Endothelial cell of umbilical vein (primary cell): ENCODE measurements around the gene ZSWIM6. TPM values are rescaled to one million over a fixed set of nuclear protein-coding genes. Genes with fewer than 3 reads are reported as not detected.

Experiments used
- BruUV-seq: library from RNA; stranded (reverse); fragments of 400-500 nt; replicated peaks from 2 replicates; lab custom pipeline; 2021; lab: Mats Ljungman, UMichigan
- CTCF ChIA-PET: fragments of 300-600, 350-600 bp; sonication (Branson Sonifier 250); formaldehyde crosslinking; loops from one replicate; lab custom pipeline; 2021; ENCODE audit warnings: antibody characterized with exemption, inconsistent platforms; lab: Charles Lee
- POLR2A ChIA-PET: fragments of 300-600, 350-600 bp; sonication (Branson Sonifier 250); formaldehyde crosslinking; loops from one replicate; lab custom pipeline; 2021; ENCODE audit warnings: antibody characterized with exemption, inconsistent platforms; lab: Charles Lee
- DNase-seq: peaks from one replicate; pipeline ENCODE4 v3.0.0-alpha.2; 2011; ENCODE audit warnings: low read depth, low spot score
- FAIRE-seq: peaks from 2 replicates; lab custom pipeline; 2011; peaks lifted over from hg19 to GRCh38; lab: Jason Lieb, UNC
- H2AFZ ChIP-seq: 2 replicates; pipeline ENCODE4 v1.6.0; 2012; ENCODE audit warnings: low read depth, low read length, control low read depth, inconsistent platforms
- H3K27ac ChIP-seq: 2 replicates; pipeline ENCODE4 v1.5.1; 2011; ENCODE audit warnings: low read depth, mild to moderate bottlenecking, control low read depth, low read length, moderate library complexity; ENCODE audit not compliant: insufficient read depth
- H3K27me3 ChIP-seq, 2 experiments: 2 replicates each; pipeline versions ENCODE4 v1.6.0 to v1.6.1; 2011; ENCODE audit warnings: low read length in 2 of 2, mixed read lengths in 1 of 2; ENCODE audit not compliant: control insufficient read depth in 2 of 2, insufficient read depth in 2 of 2
- H3K36me3 ChIP-seq, 2 experiments: 2 replicates in 1 of 2; 3 replicates in 1 of 2; pipeline ENCODE4 v1.5.1; 2011; ENCODE audit warnings: low read length in 2 of 2, mild to moderate bottlenecking in 1 of 2, moderate library complexity in 1 of 2; ENCODE audit not compliant: control insufficient read depth in 2 of 2, insufficient read depth in 2 of 2; ENCODE audit errors: extremely low read depth in 1 of 2
- H3K4me1 ChIP-seq: 3 replicates; pipeline ENCODE4 v1.5.1; 2011; ENCODE audit warnings: mild to moderate bottlenecking, low read length; ENCODE audit not compliant: control insufficient read depth, insufficient read depth; ENCODE audit errors: extremely low read depth
- H3K4me2 ChIP-seq: 2 replicates; pipeline ENCODE4 v1.6.1; 2011; ENCODE audit warnings: low read length, control low read depth, mixed read lengths; ENCODE audit not compliant: insufficient read depth
- H3K4me3 ChIP-seq, 3 experiments: fragments of 200-600 bp in 1 of 3; sonication (generic), shearing (Covaris generic) in 1 of 3; replicated peaks in 1 of 3; 2 replicates each; pipeline ENCODE4 v1.5.1; 2011 to 2016; ENCODE audit warnings: control low read depth in 3 of 3, low read length in 3 of 3, mild to moderate bottlenecking in 2 of 3, inconsistent platforms in 1 of 3, low read depth in 1 of 3, moderate library complexity in 1 of 3; ENCODE audit not compliant: insufficient read depth in 1 of 3
- H3K79me2 ChIP-seq: 2 replicates; pipeline ENCODE4 v1.6.0; 2012; ENCODE audit warnings: low read length, inconsistent platforms; ENCODE audit not compliant: control insufficient read depth, insufficient read depth
- H3K9ac ChIP-seq: replicated peaks from 2 replicates; pipeline ENCODE3; 2011; ENCODE audit warnings: low read length, control low read depth; ENCODE audit not compliant: insufficient read depth; ENCODE audit errors: extremely low read depth
- H3K9me1 ChIP-seq: replicated peaks from 3 replicates; pipeline ENCODE4 v1.6.0; 2011; ENCODE audit warnings: mild to moderate bottlenecking, low read length; ENCODE audit not compliant: control insufficient read depth, insufficient read depth; ENCODE audit errors: extremely low read depth
- H3K9me3 ChIP-seq: replicated peaks from 2 replicates; pipeline ENCODE4 v1.5.1; 2012; ENCODE audit warnings: low read length, inconsistent platforms; ENCODE audit not compliant: control insufficient read depth, insufficient read depth
- H4K20me1 ChIP-seq: replicated peaks from 2 replicates; pipeline ENCODE3; 2011; ENCODE audit warnings: mild to moderate bottlenecking, low read length; ENCODE audit not compliant: control insufficient read depth, insufficient read depth; ENCODE audit errors: extremely low read depth
- EZH2 ChIP-seq: IDR thresholded peaks from 2 replicates; pipeline ENCODE4 v1.6.1; 2012; ENCODE audit warnings: borderline replicate concordance, low read depth, mild to moderate bottlenecking, moderate library complexity, low read length, inconsistent platforms; ENCODE audit not compliant: severe bottlenecking
- FOS ChIP-seq: IDR thresholded peaks from 2 replicates; pipeline ENCODE4 v1.6.1; 2011; ENCODE audit warnings: mild to moderate bottlenecking, low read length, moderate library complexity, borderline replicate concordance; ENCODE audit not compliant: insufficient read depth
- POLR2A ChIP-seq: IDR thresholded peaks from 2 replicates; pipeline ENCODE4 v1.6.1; 2012; ENCODE audit warnings: low read depth, mild to moderate bottlenecking, control low read depth, low read length
- dilution Hi-C: fragments of 300-500 bp; cut with MboI; formaldehyde crosslinking; loops from one replicate; pipeline ENCODE4 v1.15.0; 2019; ENCODE audit warnings: low sequenced_read_pairs; ENCODE audit not compliant: extremely low pct_ligation_motif_present
- intact Hi-C: fragments of 100-400 bp; cut with micrococcal nuclease; formaldehyde crosslinking; loops from one replicate; pipeline ENCODE4 v1.10.0; 2022
- polyA plus RNA-seq, 4 experiments: library from polyadenylated mRNA; depleted of rRNA in 3 of 4; stranded (reverse) in 3 of 4; unstranded in 1 of 4; fragments of >200 nt; gene quantifications; 2 replicates each; pipeline versions ENCODE4 v1.2.1 to v1.2.3, GENCODE V29; 2011 to 2012; ENCODE audit warnings: missing spikeins in 1 of 4
- total RNA-seq: library from RNA; stranded (reverse); gene quantifications from 2 replicates; pipeline ENCODE4 v1.2.3, GENCODE V29; 2021
- TF ChIP-seq, protein P1 (sequence below), 2 donors: IDR thresholded peaks; 1 replicate in 1 of 2; 2 replicates in 1 of 2; pipeline ENCODE4 v1.5.1; 2011; ENCODE audit warnings: low read length in 2 of 2, mild to moderate bottlenecking in 2 of 2, moderate library complexity in 2 of 2, control low read depth in 1 of 2, inconsistent platforms in 1 of 2, low read depth in 1 of 2; ENCODE audit not compliant: insufficient read depth in 1 of 2; ENCODE audit errors: extremely low read depth in 1 of 2

ZSWIM6 gene
- total and polyA plus RNA-seq, 2 donors (not counting 3 experiments of a cell fraction or from before 2014, with no cell fraction given) = 14.9 to 25.3 TPM

DNA sequence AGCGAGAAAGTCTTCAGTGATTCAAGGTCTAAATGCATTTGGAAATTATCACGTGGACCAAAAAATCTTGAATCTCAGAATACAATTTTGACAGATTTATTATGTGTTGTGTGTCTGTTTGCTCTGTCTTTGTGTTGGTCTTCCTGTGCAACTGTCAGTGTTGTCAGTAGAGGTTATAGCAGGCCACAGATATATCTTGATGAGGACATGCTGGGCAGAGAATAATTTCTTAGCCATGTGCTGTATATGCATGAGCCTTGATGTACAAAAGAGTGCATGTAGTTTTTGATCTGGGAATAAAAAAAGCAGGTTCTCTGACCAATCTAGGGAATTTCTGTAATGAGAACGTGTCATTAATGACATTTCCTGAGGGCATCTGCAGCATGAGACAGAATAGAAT is 57.6 kb downstream of the ZSWIM6 start:
- ChIA-PET POLR2A (no interaction called here), CTCF (no interaction called here)
- FAIRE-seq (no peak), DNase-seq (no peak)
- TF ChIP-seq FOS = no peak
- H3K9me3 ChIP-seq = no peaks in the 10 kb centered on the region
- no peak overlapping the region for H3K27ac ChIP-seq
- peaks cover 8% of the 10 kb centered on the region for H4K20me1 ChIP-seq
- H3K9ac ChIP-seq = no peak overlapping the region
- no peak overlapping the region for H2AFZ ChIP-seq
- H3K4me1 ChIP-seq = no peaks in the 10 kb centered on the region
- H3K4me2 ChIP-seq = no peak overlapping the region
- H3K9me1 ChIP-seq = no peaks in the 10 kb centered on the region
- dilution Hi-C loops = no loop called here
- H3K4me3 ChIP-seq = no peak overlapping the region
- H3K36me3 ChIP-seq = no peaks in the 10 kb centered on the region
- no peaks in the 10 kb centered on the region for H3K27me3 ChIP-seq
- intact Hi-C loops = no loop called here
- no TSS peak for BruUV-seq
- peaks cover 95% of the 10 kb centered on the region for H3K79me2 ChIP-seq

DNA sequence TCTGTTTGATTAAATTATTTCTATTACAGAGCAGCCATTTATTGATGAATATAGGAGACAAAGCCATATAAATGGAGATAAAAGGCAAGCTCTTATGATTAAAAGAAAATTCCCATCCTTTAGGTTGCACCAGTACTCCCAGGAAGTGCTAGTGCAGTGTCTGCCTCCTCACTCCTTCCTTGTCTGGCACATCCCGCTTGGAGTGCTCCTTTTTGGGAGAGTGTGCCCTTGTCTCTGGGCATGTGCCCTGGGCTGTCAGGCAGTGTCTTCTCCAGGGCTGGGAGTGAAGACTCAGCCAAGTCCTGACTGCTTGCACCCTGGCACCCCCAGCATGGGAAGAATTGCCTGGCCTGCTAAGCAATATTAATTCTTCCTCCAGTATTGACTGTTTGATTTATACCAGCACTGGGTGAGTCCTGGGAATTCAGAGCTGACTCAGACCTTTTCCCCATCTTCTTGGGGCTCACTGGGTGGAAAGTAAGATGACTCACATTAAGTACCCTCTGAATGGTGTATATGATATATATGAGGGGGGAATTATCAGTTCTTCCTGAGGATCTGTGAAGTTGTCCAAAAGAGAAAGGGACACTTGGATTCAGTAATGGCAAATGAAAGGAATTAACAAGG is 62.1 kb downstream of the ZSWIM6 start:
- DNase-seq (no peak), FAIRE-seq (no peak)
- BruUV-seq = no TSS peak
- H3K4me3 ChIP-seq = no peak overlapping the region
- H3K9ac ChIP-seq = no peak overlapping the region
- intact Hi-C loops (no loop called here), dilution Hi-C loops (no loop called here)
- peaks cover 93% of the 10 kb centered on the region for H3K79me2 ChIP-seq
- H3K36me3 ChIP-seq = no peaks in the 10 kb centered on the region
- no peak overlapping the region for H3K27ac ChIP-seq
- TF ChIP-seq EZH2 (no peak), POLR2A (no peak)
- TF ChIP-seq, protein P1, sequence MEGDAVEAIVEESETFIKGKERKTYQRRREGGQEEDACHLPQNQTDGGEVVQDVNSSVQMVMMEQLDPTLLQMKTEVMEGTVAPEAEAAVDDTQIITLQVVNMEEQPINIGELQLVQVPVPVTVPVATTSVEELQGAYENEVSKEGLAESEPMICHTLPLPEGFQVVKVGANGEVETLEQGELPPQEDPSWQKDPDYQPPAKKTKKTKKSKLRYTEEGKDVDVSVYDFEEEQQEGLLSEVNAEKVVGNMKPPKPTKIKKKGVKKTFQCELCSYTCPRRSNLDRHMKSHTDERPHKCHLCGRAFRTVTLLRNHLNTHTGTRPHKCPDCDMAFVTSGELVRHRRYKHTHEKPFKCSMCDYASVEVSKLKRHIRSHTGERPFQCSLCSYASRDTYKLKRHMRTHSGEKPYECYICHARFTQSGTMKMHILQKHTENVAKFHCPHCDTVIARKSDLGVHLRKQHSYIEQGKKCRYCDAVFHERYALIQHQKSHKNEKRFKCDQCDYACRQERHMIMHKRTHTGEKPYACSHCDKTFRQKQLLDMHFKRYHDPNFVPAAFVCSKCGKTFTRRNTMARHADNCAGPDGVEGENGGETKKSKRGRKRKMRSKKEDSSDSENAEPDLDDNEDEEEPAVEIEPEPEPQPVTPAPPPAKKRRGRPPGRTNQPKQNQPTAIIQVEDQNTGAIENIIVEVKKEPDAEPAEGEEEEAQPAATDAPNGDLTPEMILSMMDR (IDR thresholded peaks at IDR 0.05; ENCODE audit: extremely low read depth in 1 of 2, insufficient read depth in 1 of 2, low read depth in 1 of 2, low read length in 2 of 2) = no peak
- H3K27me3 ChIP-seq = no peaks in the 10 kb centered on the region
- H3K9me1 ChIP-seq = no peaks in the 10 kb centered on the region
- peaks cover 3% of the 10 kb centered on the region for H4K20me1 ChIP-seq
- CTCF ChIA-PET = interaction anchor here (0.5 to 0.7 kb wide), 2 partner anchors 10 to 11 kb away, joined by 3 read pairs; no protein-coding TSS in a partner anchor
- POLR2A ChIA-PET = no interaction called here
- no peak overlapping the region for H3K4me2 ChIP-seq
- H3K4me1 ChIP-seq = no peaks in the 10 kb centered on the region
- H3K9me3 ChIP-seq = no peaks in the 10 kb centered on the region
- no peak overlapping the region for H2AFZ ChIP-seq
